Spleen (tissue), 11 donors: ENCODE measurements around the gene BPI. TPM values are rescaled to one million over a fixed set of nuclear protein-coding genes. Genes with fewer than 3 reads are reported as not detected.

Experiments used
- DNase-seq: peaks from one replicate; pipeline ENCODE4 v3.0.0-alpha.2; 2020
- H3K27ac ChIP-seq, 8 donors: fragments of 200-600 bp; sonication (generic) in 7 of 8; 1 replicate in 4 of 8; 2 replicates in 4 of 8; pipeline versions ENCODE4 v1.5.0 to v1.8.0; 2016 to 2021; ENCODE audit warnings: inconsistent platforms in 4 of 8, mild to moderate bottlenecking in 4 of 8, moderate library complexity in 1 of 8
- H3K27me3 ChIP-seq, 7 donors: fragments of 200-600 bp; sonication (generic) in 6 of 7; replicated peaks in 1 of 7; 1 replicate in 4 of 7; 2 replicates in 3 of 7; pipeline versions ENCODE4 v1.5.0 to v1.8.0; 2016 to 2021; ENCODE audit warnings: inconsistent platforms in 3 of 7, mild to moderate bottlenecking in 1 of 7
- H3K36me3 ChIP-seq, 6 donors: fragments of 200-600 bp; sonication (generic) in 5 of 6; 1 replicate in 4 of 6; 2 replicates in 2 of 6; pipeline versions ENCODE4 v1.5.0 to v1.8.0; 2016 to 2021; ENCODE audit warnings: inconsistent platforms in 2 of 6
- H3K4me1 ChIP-seq, 6 donors: fragments of 200-600 bp; sonication (generic) in 5 of 6; 1 replicate in 3 of 6; 2 replicates in 3 of 6; pipeline versions ENCODE4 v1.5.0 to v1.8.0; 2016 to 2021; ENCODE audit warnings: inconsistent platforms in 3 of 6
- H3K4me3 ChIP-seq, 8 donors: fragments of 200-600 bp; sonication (generic) in 7 of 8; 1 replicate in 4 of 8; 2 replicates in 4 of 8; pipeline versions ENCODE4 v1.5.0 to v1.8.0; 2016 to 2021; ENCODE audit warnings: inconsistent platforms in 4 of 8, mild to moderate bottlenecking in 4 of 8, moderate library complexity in 2 of 8
- H3K9me3 ChIP-seq, 8 donors: fragments of 200-600 bp; sonication (generic) in 7 of 8; 1 replicate in 4 of 8; 2 replicates in 4 of 8; pipeline versions ENCODE4 v1.5.0 to v1.8.0; 2016 to 2021; ENCODE audit warnings: inconsistent platforms in 4 of 8
- POLR2A ChIP-seq, 3 donors: fragments of 450-650 bp; IDR thresholded peaks; one replicate each; pipeline ENCODE4 v1.5.1; 2017; ENCODE audit warnings: antibody characterized with exemption in 3 of 3, mild to moderate bottlenecking in 1 of 3
- POLR2AphosphoS5 ChIP-seq, 3 donors: sonication (generic); formaldehyde crosslinking; IDR thresholded peaks; one replicate each; pipeline ENCODE4 v1.5.1; 2017; ENCODE audit warnings: antibody characterized with exemption in 3 of 3
- WGBS, 5 donors: extraction: QIAGEN DNeasy Blood & Tissue Kit in 3 of 5; methylation state at CpG; one replicate each; pipeline versions ENCODE4 v1.1.5 to v1.1.7; 2013 to 2018; 5-methylcytosine and 5-hydroxymethylcytosine counted together
- intact Hi-C: fragments of 100-400 bp; cut with DNase I; formaldehyde crosslinking; loops from one replicate; pipeline ENCODE4 v1.15.0; 2023; ENCODE audit warnings: low total_unique reads
- polyA plus RNA-seq, 3 donors: library from polyadenylated mRNA; stranded (reverse); fragments of 200-250 nt; gene quantifications; one replicate each; pipeline ENCODE4 v1.2.1, GENCODE V29; 2013
- total RNA-seq, 7 donors: library from RNA; depleted of rRNA in 3 of 7; stranded (reverse); fragments of >200 nt in 3 of 7; fragmentation: NEBNext Ultra II Directional in 4 of 7; extraction: Animal tissue kit (Norgen Biotek cat#: 25700) in 4 of 7; gene quantifications; one replicate each; pipeline versions ENCODE4 v1.1.0 to v1.2.1, GENCODE V29; 2016 to 2021
- TF ChIP-seq, protein P1 (sequence below), 11 experiments: fragments of 200-600 bp in 7 of 11; fragments of 450-650 bp in 4 of 11; sonication (generic) in 4 of 11; IDR thresholded peaks in 8 of 11; conservative IDR thresholded peaks in 3 of 11; 1 replicate in 7 of 11; 2 replicates in 4 of 11; pipeline versions ENCODE4 v1.4.0 to v1.8.0; 2016 to 2021; ENCODE audit warnings: antibody characterized with exemption in 11 of 11, inconsistent platforms in 4 of 11, mild to moderate bottlenecking in 1 of 11
- donor health status: healthy with polysubstance abuse.
- donor health status: DM: no; HTN: no; CAD: no; lungs with moderate emphysema.
- donor health status: DM: no; HTN: no; CAD: no.
- donor health status: Bipolar disorder and iron deficiency.
- donor health status: healthy.
- donor health status: DM: no; HTN: no; CAD: no.
- donor health status: DM: yes; HTN: yes; CAD: no.

Gene BPI
- total and polyA plus RNA-seq, 10 donors: 1.1 to 49.4 (median 4.3) TPM

DNA sequence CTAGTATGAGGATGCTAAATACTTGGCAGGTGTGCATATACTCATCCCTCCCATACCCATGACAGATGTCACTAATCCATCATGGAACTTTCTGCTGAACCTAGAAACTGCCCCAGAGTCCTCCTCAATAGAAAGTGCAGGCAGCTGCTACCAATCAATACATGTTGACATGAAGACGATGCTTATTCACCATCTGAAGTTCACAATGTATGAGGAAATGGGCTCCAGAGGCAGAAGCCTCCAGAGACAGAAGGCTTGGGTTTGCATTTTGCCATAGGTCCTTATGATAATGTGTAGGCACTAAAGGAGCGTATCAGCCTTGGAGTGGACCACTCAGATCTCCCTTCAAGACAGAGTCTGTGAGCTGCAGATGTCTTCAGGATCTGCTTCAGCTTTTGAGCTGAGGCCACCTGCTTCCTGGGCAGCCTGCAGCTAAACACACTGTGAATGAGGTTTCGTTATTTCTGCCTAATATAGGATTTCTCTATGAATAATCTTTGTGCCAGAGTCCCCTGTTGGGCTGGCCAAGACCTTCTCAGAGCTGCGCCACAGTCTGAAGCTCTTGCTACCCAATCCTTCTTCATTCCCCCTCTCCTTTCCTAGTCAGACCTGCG is 35.9 kb upstream of the BPI start:
- H3K36me3 ChIP-seq: no peaks in the 10 kb centered on the region
- DNase-seq: no peak
- intact Hi-C loops: no loop called here
- TF ChIP-seq POLR2AphosphoS5 (IDR thresholded peaks at IDR 0.05): no peak
- no peak for TF ChIP-seq POLR2A (IDR thresholded peaks at IDR 0.05)
- TF ChIP-seq, protein P1, sequence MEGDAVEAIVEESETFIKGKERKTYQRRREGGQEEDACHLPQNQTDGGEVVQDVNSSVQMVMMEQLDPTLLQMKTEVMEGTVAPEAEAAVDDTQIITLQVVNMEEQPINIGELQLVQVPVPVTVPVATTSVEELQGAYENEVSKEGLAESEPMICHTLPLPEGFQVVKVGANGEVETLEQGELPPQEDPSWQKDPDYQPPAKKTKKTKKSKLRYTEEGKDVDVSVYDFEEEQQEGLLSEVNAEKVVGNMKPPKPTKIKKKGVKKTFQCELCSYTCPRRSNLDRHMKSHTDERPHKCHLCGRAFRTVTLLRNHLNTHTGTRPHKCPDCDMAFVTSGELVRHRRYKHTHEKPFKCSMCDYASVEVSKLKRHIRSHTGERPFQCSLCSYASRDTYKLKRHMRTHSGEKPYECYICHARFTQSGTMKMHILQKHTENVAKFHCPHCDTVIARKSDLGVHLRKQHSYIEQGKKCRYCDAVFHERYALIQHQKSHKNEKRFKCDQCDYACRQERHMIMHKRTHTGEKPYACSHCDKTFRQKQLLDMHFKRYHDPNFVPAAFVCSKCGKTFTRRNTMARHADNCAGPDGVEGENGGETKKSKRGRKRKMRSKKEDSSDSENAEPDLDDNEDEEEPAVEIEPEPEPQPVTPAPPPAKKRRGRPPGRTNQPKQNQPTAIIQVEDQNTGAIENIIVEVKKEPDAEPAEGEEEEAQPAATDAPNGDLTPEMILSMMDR (IDR thresholded peaks at IDR 0.05 in 8 of 11, conservative IDR thresholded peaks at IDR 0.05 in 3 of 11): no peak
- no peak overlapping the region for H3K4me3 ChIP-seq
- 76 to 83% (median 79%) methylated on average over 5 of the region's 5 CpGs for WGBS, 5 donors
- H3K27ac ChIP-seq: no peak overlapping the region
- no peaks in the 10 kb centered on the region for H3K9me3 ChIP-seq
- peaks cover 0 to 30% (median 0%) of the 10 kb centered on the region in 7 donors for H3K27me3 ChIP-seq
- H3K4me1 ChIP-seq: peaks cover 0 to 17% (median 2%) of the 10 kb centered on the region in 6 donors

DNA sequence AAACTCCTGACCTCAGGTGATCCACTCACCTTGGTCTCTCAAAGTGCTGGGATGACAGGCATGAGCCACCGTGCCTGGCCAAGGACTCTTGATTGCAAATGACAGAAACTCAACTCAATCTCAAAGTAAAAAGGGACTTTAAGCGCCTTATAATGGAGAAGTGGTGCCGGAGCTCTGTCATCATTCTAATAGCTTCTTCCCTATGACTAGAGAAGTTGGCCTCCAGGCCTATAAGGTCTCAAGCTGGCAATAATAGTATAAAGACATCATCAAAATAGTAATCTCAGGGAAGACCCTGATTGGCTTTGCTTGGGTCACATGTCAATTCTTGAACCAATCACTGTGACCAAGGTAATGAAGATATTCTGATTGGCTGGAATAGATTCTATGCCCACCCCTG is 34.9 kb upstream of the BPI start:
- intact Hi-C loops: no loop called here
- H3K4me3 ChIP-seq: no peak overlapping the region

DNA sequence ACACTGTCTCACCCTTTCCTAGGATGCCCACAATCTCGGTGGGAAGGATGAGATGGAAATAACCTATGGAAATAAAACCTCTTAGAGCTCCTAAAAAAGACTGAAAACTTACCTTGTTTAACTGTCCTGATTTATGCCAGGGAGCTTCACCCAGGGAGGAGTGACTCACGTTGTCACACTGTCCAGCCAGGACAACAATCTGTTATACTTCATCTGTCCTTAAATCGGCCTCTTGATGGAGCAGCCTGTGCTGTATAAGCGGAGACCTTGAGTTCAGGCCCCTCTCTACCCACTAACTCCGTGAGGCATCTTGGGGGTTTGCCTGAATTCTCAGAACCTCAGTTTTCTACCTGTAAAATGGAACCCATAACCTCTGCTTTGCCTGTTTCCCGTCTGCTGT is 34.2 kb upstream of the BPI start:
- intact Hi-C loops: no loop called here
- Histone ChIP-seq H3K4me3 (no peak overlapping the region), H3K9me3 (no peaks in the 10 kb centered on the region), H3K27ac (no peak overlapping the region), H3K27me3 (peaks cover 0 to 30% (median 0%) of the 10 kb centered on the region in 7 donors), H3K4me1 (peaks cover 0 to 17% (median 2%) of the 10 kb centered on the region in 6 donors), H3K36me3 (no peaks in the 10 kb centered on the region)
- DNase-seq: no peak
- 83 to 92% (median 86%) methylated on average over 6 of the region's 6 CpGs for WGBS, 5 donors
- no peak for TF ChIP-seq POLR2AphosphoS5 (IDR thresholded peaks at IDR 0.05)
- TF ChIP-seq, protein P1 (IDR thresholded peaks at IDR 0.05 in 8 of 11, conservative IDR thresholded peaks at IDR 0.05 in 3 of 11): no peak
- no peak for TF ChIP-seq POLR2A (IDR thresholded peaks at IDR 0.05)

More for the DNA sequence above, 34.9 kb upstream of the BPI start:
- H3K9me3 ChIP-seq: no peaks in the 10 kb centered on the region
- H3K27ac ChIP-seq: no peak overlapping the region
- H3K4me1 ChIP-seq: peaks cover 0 to 17% (median 2%) of the 10 kb centered on the region in 6 donors
- TF ChIP-seq POLR2AphosphoS5 (IDR thresholded peaks at IDR 0.05): no peak
- TF ChIP-seq, protein P1 (IDR thresholded peaks at IDR 0.05 in 8 of 11, conservative IDR thresholded peaks at IDR 0.05 in 3 of 11): no peak
- no peak for TF ChIP-seq POLR2A (IDR thresholded peaks at IDR 0.05)
- DNase-seq: no peak
- H3K27me3 ChIP-seq: peaks cover 0 to 30% (median 0%) of the 10 kb centered on the region in 7 donors
- no peaks in the 10 kb centered on the region for H3K36me3 ChIP-seq
- 79 to 91% (median 88%) methylated on average over 3 of the region's 3 CpGs for WGBS, 5 donors

DNA sequence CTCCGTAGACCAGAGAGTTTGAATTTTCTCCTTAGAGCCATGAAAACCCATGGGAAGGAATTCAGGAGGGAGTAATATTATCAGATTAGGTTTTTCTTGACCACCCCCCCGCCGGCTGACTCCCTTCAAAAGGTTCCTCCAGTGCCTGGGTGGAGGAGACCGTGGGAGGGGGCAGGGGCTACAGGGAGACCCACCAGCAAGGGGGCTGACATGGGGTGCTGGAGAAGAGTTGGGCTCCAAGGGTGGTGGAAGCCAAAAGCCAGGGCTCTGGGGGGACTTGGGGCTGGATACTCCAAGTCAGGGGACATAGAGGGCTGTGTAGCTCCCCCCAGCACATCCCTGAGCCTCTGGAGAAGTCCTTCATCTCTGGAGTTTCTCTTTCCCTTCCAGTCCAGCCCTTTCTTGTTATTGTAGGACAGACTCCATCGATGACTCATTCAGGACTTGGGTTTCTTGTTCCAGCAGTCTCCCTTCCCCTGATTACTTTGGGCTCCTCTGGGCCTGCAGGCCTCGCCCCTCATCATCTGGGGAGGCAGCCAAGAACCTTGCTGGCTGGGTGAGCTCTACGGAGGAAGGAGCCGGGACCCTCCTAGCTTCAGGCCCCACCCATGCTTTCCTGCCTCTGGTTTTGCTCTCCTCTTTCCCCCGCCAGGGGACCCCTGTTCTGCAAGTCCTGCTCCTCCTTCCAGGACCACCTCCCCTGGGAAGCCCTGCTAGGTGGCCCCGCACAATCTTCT is 32.9 kb upstream of the BPI start:
- Histone ChIP-seq H3K4me1 (peaks cover 0 to 24% (median 5%) of the 10 kb centered on the region in 6 donors), H3K27me3 (peaks cover 0 to 30% (median 0%) of the 10 kb centered on the region in 7 donors), H3K9me3 (no peaks in the 10 kb centered on the region), H3K27ac (peak overlapping the region in 1 of 8 donors; percentile 22), H3K36me3 (no peaks in the 10 kb centered on the region), H3K4me3 (no peak overlapping the region)
- intact Hi-C loops: no loop called here
- no peak for DNase-seq
- TF ChIP-seq, protein P1 (IDR thresholded peaks at IDR 0.05 in 8 of 11, conservative IDR thresholded peaks at IDR 0.05 in 3 of 11): no peak
- no peak for TF ChIP-seq POLR2AphosphoS5 (IDR thresholded peaks at IDR 0.05)
- TF ChIP-seq POLR2A (IDR thresholded peaks at IDR 0.05): no peak
- WGBS, 5 donors: 66 to 82% (median 78%) methylated on average over 10 of the region's 10 CpGs
